ENCODE measurements around the gene ELF3. TPM values are rescaled to one million over a fixed set of nuclear protein-coding genes. Genes with fewer than 3 reads are reported as not detected.

ELF3 gene
- total RNA-seq, 4 donors from 2014 or later, result 497 to 741 (median 654) TPM

DNA sequence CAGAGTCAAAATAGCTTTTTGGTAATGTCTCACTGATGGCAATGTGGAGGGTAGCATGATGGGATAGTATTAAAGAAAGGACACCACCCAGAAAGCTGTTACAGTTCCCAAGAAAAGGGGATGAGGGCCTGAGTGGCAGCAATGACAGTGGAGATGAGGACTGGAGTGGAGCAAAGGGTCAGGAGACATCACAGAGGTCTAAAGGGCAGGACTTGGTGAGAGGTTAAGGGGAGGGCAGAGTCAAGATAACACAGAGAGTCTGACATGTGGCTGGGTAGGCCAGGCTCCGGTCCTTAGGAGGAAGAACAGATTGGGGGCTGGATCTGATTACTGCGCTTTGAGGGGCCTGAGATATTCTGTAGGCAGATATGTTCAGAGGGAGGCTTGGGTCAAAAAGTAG lies 19.3 kb downstream of the ELF3 start:
- TF ChIP-seq, protein P1, sequence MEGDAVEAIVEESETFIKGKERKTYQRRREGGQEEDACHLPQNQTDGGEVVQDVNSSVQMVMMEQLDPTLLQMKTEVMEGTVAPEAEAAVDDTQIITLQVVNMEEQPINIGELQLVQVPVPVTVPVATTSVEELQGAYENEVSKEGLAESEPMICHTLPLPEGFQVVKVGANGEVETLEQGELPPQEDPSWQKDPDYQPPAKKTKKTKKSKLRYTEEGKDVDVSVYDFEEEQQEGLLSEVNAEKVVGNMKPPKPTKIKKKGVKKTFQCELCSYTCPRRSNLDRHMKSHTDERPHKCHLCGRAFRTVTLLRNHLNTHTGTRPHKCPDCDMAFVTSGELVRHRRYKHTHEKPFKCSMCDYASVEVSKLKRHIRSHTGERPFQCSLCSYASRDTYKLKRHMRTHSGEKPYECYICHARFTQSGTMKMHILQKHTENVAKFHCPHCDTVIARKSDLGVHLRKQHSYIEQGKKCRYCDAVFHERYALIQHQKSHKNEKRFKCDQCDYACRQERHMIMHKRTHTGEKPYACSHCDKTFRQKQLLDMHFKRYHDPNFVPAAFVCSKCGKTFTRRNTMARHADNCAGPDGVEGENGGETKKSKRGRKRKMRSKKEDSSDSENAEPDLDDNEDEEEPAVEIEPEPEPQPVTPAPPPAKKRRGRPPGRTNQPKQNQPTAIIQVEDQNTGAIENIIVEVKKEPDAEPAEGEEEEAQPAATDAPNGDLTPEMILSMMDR (IDR thresholded peaks at IDR 0.05), result no peak
- no peak for TF ChIP-seq POLR2A (IDR thresholded peaks at IDR 0.05)
- peak overlapping the region in 1 of 4 donors; percentile 16 for H3K27ac ChIP-seq
- no peaks in the 10 kb centered on the region for H3K27me3 ChIP-seq
- H3K36me3 ChIP-seq, result no peaks in the 10 kb centered on the region
- DNase-seq, result no peak
- H3K9me3 ChIP-seq, result no peaks in the 10 kb centered on the region
- no peak overlapping the region for H3K4me3 ChIP-seq
- peaks cover 0 to 13% (median 6%) of the 10 kb centered on the region in 4 donors for H3K4me1 ChIP-seq

DNA sequence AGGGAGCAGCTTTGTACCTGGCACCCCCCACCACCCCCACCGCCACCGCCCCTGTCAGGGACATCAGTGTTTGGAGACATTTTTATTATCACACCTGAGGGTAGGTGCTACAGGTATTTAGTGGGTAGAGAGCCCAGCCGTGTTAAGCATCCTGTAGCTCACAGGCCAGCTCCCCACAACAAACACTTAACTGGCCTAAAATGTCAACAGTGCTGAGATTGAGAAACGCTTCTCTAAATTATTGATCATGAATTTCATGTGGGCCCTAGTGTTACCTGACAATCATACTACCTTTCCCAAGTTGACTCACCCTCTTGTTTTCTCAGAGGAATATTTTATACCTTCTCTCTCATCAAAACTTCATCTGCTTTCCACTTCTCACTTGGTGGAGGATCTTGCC lies 21.4 kb downstream of the ELF3 start:
- H3K27ac ChIP-seq, result peak overlapping the region in 1 of 4 donors; percentile 59
- no peak overlapping the region for H3K4me3 ChIP-seq
- H3K27me3 ChIP-seq, result no peaks in the 10 kb centered on the region
- no peaks in the 10 kb centered on the region for H3K36me3 ChIP-seq
- TF ChIP-seq POLR2A (IDR thresholded peaks at IDR 0.05), result no peak
- TF ChIP-seq, protein P1 (IDR thresholded peaks at IDR 0.05), result no peak
- H3K4me1 ChIP-seq, result peaks cover 0 to 13% (median 9%) of the 10 kb centered on the region in 4 donors
- H3K9me3 ChIP-seq, result no peaks in the 10 kb centered on the region
- no peak for DNase-seq

DNA sequence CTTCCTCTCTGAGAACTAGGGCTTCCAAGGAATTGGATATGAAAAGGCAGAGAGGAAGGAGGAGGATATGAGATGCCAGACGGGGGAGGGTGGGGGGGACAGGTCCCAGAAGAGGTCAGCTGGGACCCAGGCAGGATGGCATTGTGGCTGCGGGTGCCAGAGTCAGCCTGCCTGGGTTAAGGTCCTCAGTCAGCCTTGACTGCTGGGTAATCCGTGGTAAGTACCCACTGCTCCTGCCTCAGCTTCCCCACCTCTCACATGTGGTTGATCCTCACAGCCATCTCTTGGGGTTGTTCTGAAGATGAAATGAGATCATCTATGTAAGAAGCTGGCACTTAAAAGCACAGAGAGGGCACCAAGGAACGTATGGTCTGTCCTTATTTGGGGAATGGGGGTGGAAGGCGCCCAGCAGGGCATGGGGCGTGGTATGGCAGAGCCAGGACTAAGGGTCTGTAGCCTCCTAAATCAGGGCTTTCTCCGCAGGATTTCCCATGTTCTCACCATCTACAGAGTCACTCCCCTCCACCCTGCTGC lies 23.8 kb downstream of the ELF3 start:
- peak overlapping the region in 3 of 4 donors; percentile 78 to 97 (median 78) for H3K27ac ChIP-seq
- no peaks in the 10 kb centered on the region for H3K27me3 ChIP-seq
- no peaks in the 10 kb centered on the region for H3K9me3 ChIP-seq
- peaks cover 0 to 13% (median 9%) of the 10 kb centered on the region in 4 donors for H3K4me1 ChIP-seq
- no peak for DNase-seq
- TF ChIP-seq POLR2A (IDR thresholded peaks at IDR 0.05), result no peak
- TF ChIP-seq, protein P1 (IDR thresholded peaks at IDR 0.05), result no peak
- peak overlapping the region in 2 of 4 donors; percentile 3 to 18 for H3K4me3 ChIP-seq
- H3K36me3 ChIP-seq, result no peaks in the 10 kb centered on the region

DNA sequence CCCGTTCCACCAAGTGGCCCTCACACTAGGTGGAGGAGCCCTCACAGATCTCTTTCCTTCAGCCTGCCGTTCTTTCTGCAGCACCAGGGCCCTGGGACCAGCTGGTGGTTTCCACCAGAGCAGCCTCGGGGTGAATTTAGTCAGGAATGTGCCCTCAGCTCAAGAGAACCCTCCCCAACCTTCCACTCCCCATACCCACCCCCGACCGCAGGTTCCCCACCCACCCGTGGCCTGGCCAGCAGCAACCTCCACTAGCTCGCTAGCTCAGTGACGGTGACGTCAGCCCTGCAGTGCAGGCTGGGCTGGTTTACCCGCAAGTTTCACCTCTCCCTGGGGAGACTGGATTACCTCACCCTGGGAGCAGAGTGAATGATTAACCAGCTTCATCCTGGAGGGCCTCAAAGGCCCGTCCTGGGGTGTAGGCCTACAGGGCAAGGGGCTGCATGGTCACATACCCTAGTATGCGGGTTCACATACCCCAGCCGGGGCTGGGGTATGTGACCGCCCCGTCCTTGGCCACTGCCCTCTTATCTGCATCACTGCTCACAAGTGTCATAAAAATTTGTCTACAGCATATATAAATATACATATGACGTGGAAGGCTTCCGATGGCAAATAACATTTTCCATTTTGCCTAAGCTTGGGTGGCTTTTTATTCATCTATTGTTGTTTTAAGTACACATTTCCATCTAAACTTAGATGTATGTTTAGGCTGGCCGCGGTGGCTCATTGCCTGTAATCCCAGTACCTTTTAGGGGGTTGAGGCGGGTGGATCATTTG lies 24.5 kb downstream of the ELF3 start:
- Histone ChIP-seq H3K36me3 (no peaks in the 10 kb centered on the region), H3K27ac (peak overlapping the region in 3 of 4 donors; percentile 78 to 97 (median 78)), H3K27me3 (no peaks in the 10 kb centered on the region), H3K9me3 (no peaks in the 10 kb centered on the region), H3K4me1 (peaks cover 0 to 13% (median 9%) of the 10 kb centered on the region in 4 donors), H3K4me3 (peak overlapping the region in 2 of 4 donors; percentile 3 to 18)
- peak in 2 of 3 donors; percentile 92 to 93 for DNase-seq
- TF ChIP-seq, protein P1 (IDR thresholded peaks at IDR 0.05), result no peak
- peak in 1 of 2 donors; percentile 31 for TF ChIP-seq POLR2A (IDR thresholded peaks at IDR 0.05)

DNA sequence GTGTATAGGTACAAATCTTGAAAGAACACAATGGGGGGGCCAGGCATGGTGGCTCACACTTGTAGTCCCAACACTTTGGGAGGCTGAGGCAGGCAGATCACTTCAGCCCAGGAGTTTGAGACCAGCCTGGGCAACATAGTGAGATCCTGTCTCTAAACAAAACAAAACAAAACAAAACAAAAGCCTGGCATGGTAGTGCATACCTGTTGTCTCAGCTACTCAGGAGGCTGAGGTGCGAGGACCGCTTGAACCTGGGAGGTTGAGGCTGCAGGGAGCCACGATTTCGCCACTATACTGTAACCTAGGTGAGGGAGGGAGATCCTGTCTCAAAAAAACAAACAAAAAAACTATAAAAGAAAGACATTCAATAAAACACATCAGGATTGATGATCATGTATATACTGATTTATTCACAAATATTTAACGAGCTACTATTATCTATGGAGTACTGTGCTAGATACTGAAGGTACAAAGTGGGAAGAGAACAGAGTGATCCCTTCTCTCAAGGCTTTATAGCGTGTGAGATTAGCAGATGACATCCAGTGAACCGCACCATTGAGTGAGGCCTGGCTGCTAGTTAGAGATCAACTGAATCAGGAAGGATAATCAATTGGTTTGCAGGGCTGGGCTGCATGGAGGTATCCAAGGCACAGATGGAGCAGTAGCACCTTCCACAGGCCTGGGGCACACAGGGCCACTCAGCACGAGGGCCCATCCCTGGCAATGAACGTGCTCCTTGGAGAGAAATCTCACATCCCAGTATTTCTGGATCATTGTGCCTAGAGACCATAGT lies 26.4 kb downstream of the ELF3 start:
- TF ChIP-seq POLR2A (IDR thresholded peaks at IDR 0.05), result peak in 1 of 2 donors; percentile 52
- TF ChIP-seq, protein P1 (IDR thresholded peaks at IDR 0.05), result peak in 2 of 6 experiments; percentile 25 to 39
- Histone ChIP-seq H3K9me3 (no peaks in the 10 kb centered on the region), H3K4me3 (no peak overlapping the region), H3K4me1 (peaks cover 0 to 13% (median 7%) of the 10 kb centered on the region in 4 donors), H3K27ac (peak overlapping the region in 3 of 4 donors; percentile 8 to 82 (median 64)), H3K36me3 (no peaks in the 10 kb centered on the region), H3K27me3 (no peaks in the 10 kb centered on the region)
- DNase-seq, result peak in 1 of 3 donors; percentile 66

Measured in Peyer's patch (tissue), 4 donors.